HEK293 (cell line): Measurements from ENCODE around the gene OTUB1.

Experiments
- GLIS2 ChIP-seq: fragments of 450-650 bp; formaldehyde crosslinking; IDR thresholded peaks from 2 replicates; pipeline ENCODE4 v1.5.1; 2016; ENCODE audit warnings: missing biosample characterization, missing genetic modification characterization
- PBX3 ChIP-seq: sonication (generic); formaldehyde crosslinking; IDR thresholded peaks from 2 replicates; pipeline ENCODE4 v1.8.1; 2022; ENCODE audit warnings: mild to moderate bottlenecking, moderate library complexity, missing genetic modification reagents
- SCRT1 ChIP-seq: fragments of 450-650 bp; formaldehyde crosslinking; IDR thresholded peaks from 2 replicates; pipeline ENCODE4 v1.5.1; 2016; ENCODE audit warnings: missing biosample characterization, missing genetic modification characterization, borderline replicate concordance
- ZBTB21 ChIP-seq: fragments of 450-650 bp; formaldehyde crosslinking; IDR thresholded peaks from 2 replicates; pipeline ENCODE4 v1.5.1; 2017; ENCODE audit warnings: missing biosample characterization, missing genetic modification characterization
- ZFP69B ChIP-seq: fragments of 450-650 bp; formaldehyde crosslinking; IDR thresholded peaks from 2 replicates; pipeline ENCODE4 v1.5.1; 2016; ENCODE audit warnings: missing biosample characterization, missing genetic modification characterization
- ZNF140 ChIP-seq: fragments of 450-650 bp; formaldehyde crosslinking; IDR thresholded peaks from 2 replicates; pipeline ENCODE4 v1.5.1; 2016; ENCODE audit warnings: missing biosample characterization, missing genetic modification characterization
- ZNF184 ChIP-seq: fragments of 450-650 bp; IDR thresholded peaks from 2 replicates; pipeline ENCODE4 v1.5.1; 2018; ENCODE audit warnings: missing biosample characterization, mild to moderate bottlenecking, missing genetic modification characterization
- ZNF248 ChIP-seq: fragments of 450-650 bp; formaldehyde crosslinking; IDR thresholded peaks from 2 replicates; pipeline ENCODE4 v1.5.1; 2017; ENCODE audit warnings: missing biosample characterization, missing genetic modification characterization
- ZNF266 ChIP-seq: fragments of 450-650 bp; formaldehyde crosslinking; IDR thresholded peaks from 2 replicates; pipeline ENCODE4 v1.5.1; 2016; ENCODE audit warnings: missing biosample characterization, missing genetic modification characterization, low read depth
- ZNF311 ChIP-seq: fragments of 450-650 bp; formaldehyde crosslinking; IDR thresholded peaks from 2 replicates; pipeline ENCODE4 v1.5.1; 2017; ENCODE audit warnings: missing biosample characterization, missing genetic modification characterization, borderline replicate concordance
- ZNF335 ChIP-seq: fragments of 450-650 bp; formaldehyde crosslinking; conservative IDR thresholded peaks from 2 replicates; pipeline ENCODE4 v1.5.1; 2016; ENCODE audit warnings: missing biosample characterization, missing genetic modification characterization
- ZNF580 ChIP-seq: fragments of 450-650 bp; formaldehyde crosslinking; IDR thresholded peaks from 2 replicates; pipeline ENCODE4 v1.5.1; 2016; ENCODE audit warnings: missing biosample characterization, missing genetic modification characterization
- ZNF596 ChIP-seq: fragments of 450-650 bp; IDR thresholded peaks from 2 replicates; pipeline ENCODE4 v1.5.0; 2018; ENCODE audit warnings: missing biosample characterization, mild to moderate bottlenecking, missing genetic modification characterization, moderate library complexity
- ZNF645 ChIP-seq: fragments of 450-650 bp; formaldehyde crosslinking; IDR thresholded peaks from 2 replicates; pipeline ENCODE4; 2016; ENCODE audit warnings: missing biosample characterization, missing genetic modification characterization
- ZNF701 ChIP-seq: fragments of 450-650 bp; formaldehyde crosslinking; IDR thresholded peaks from 2 replicates; pipeline ENCODE4 v1.5.1; 2016; ENCODE audit warnings: missing biosample characterization, missing genetic modification characterization
- ZNF707 ChIP-seq: fragments of 450-650 bp; formaldehyde crosslinking; IDR thresholded peaks from 2 replicates; pipeline ENCODE4 v1.5.1; 2016; ENCODE audit warnings: missing biosample characterization, missing genetic modification characterization
- ZNF777 ChIP-seq: fragments of 450-650 bp; formaldehyde crosslinking; IDR thresholded peaks from 2 replicates; pipeline ENCODE4 v1.5.1; 2017; ENCODE audit warnings: missing biosample characterization, missing genetic modification characterization, borderline replicate concordance
- ZSCAN4 ChIP-seq: fragments of 450-650 bp; formaldehyde crosslinking; IDR thresholded peaks from 2 replicates; pipeline ENCODE4 v1.5.1; 2017; ENCODE audit warnings: missing biosample characterization, missing genetic modification characterization
- TF ChIP-seq, protein P1 (sequence below): fragments of 450-650 bp; formaldehyde crosslinking; IDR thresholded peaks from 2 replicates; pipeline ENCODE4 v1.5.1; 2016; ENCODE audit warnings: missing biosample characterization, missing genetic modification characterization
- TF ChIP-seq, protein P2 (sequence below): fragments of 450-650 bp; formaldehyde crosslinking; IDR thresholded peaks from 2 replicates; pipeline ENCODE4 v1.5.0; 2017; ENCODE audit warnings: missing biosample characterization, missing genetic modification characterization, borderline replicate concordance
- TF ChIP-seq, protein P3 (sequence below): fragments of 450-650 bp; formaldehyde crosslinking; IDR thresholded peaks from 2 replicates; pipeline ENCODE4 v1.5.1; 2016; ENCODE audit warnings: missing biosample characterization, missing genetic modification characterization, borderline replicate concordance
- TF ChIP-seq, protein P4 (sequence below): fragments of 450-650 bp; formaldehyde crosslinking; IDR thresholded peaks from 2 replicates; pipeline ENCODE4 v1.5.1; 2016; ENCODE audit warnings: missing biosample characterization, missing genetic modification characterization

The OTUB1 gene

GRCh38 chr11:63938479-63939396, 47.5 kb upstream of the OTUB1 start, which contains the start of gene NAA40 (continued):
- TF ChIP-seq ZNF777 (tag by site-specific recombination) = no peak
- TF ChIP-seq ZSCAN4 (tag by site-specific recombination) = no peak
- peak; percentile 89 for TF ChIP-seq GLIS2 (tag by site-specific recombination)
- no peak for TF ChIP-seq ZNF580
- TF ChIP-seq ZNF707 (tag by site-specific recombination) = no peak
- TF ChIP-seq ZNF335 = peak; percentile 90
- TF ChIP-seq ZNF645 (tag by site-specific recombination) = no peak
- no peak for TF ChIP-seq ZNF701 (tag by site-specific recombination)
- TF ChIP-seq, protein P1, sequence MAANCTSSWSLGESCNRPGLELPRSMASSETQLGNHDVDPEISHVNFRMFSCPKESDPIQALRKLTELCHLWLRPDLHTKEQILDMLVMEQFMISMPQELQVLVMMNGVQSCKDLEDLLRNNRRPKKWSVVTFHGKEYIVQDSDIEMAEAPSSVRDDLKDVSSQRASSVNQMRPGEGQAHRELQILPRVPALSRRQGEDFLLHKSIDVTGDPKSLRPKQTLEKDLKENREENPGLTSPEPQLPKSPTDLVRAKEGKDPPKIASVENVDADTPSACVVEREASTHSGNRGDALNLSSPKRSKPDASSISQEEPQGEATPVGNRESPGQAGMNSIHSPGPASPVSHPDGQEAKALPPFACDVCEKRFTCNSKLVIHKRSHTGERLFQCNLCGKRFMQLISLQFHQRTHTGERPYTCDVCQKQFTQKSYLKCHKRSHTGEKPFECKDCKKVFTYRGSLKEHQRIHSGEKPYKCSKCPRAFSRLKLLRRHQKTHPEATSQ (tag by site-specific recombination) = no peak
- TF ChIP-seq ZNF311 (tag by site-specific recombination) = no peak
- TF ChIP-seq ZNF184 (tag by site-specific recombination) = no peak
- TF ChIP-seq SCRT1 (tag by site-specific recombination) = no peak
- TF ChIP-seq ZBTB21 = no peak
- no peak for TF ChIP-seq ZNF140 (tag by site-specific recombination)
- no peak for TF ChIP-seq ZNF248 (tag by site-specific recombination)
- TF ChIP-seq, protein P2, sequence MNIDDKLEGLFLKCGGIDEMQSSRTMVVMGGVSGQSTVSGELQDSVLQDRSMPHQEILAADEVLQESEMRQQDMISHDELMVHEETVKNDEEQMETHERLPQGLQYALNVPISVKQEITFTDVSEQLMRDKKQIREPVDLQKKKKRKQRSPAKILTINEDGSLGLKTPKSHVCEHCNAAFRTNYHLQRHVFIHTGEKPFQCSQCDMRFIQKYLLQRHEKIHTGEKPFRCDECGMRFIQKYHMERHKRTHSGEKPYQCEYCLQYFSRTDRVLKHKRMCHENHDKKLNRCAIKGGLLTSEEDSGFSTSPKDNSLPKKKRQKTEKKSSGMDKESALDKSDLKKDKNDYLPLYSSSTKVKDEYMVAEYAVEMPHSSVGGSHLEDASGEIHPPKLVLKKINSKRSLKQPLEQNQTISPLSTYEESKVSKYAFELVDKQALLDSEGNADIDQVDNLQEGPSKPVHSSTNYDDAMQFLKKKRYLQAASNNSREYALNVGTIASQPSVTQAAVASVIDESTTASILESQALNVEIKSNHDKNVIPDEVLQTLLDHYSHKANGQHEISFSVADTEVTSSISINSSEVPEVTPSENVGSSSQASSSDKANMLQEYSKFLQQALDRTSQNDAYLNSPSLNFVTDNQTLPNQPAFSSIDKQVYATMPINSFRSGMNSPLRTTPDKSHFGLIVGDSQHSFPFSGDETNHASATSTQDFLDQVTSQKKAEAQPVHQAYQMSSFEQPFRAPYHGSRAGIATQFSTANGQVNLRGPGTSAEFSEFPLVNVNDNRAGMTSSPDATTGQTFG (tag by site-specific recombination) = no peak
- TF ChIP-seq, protein P3, sequence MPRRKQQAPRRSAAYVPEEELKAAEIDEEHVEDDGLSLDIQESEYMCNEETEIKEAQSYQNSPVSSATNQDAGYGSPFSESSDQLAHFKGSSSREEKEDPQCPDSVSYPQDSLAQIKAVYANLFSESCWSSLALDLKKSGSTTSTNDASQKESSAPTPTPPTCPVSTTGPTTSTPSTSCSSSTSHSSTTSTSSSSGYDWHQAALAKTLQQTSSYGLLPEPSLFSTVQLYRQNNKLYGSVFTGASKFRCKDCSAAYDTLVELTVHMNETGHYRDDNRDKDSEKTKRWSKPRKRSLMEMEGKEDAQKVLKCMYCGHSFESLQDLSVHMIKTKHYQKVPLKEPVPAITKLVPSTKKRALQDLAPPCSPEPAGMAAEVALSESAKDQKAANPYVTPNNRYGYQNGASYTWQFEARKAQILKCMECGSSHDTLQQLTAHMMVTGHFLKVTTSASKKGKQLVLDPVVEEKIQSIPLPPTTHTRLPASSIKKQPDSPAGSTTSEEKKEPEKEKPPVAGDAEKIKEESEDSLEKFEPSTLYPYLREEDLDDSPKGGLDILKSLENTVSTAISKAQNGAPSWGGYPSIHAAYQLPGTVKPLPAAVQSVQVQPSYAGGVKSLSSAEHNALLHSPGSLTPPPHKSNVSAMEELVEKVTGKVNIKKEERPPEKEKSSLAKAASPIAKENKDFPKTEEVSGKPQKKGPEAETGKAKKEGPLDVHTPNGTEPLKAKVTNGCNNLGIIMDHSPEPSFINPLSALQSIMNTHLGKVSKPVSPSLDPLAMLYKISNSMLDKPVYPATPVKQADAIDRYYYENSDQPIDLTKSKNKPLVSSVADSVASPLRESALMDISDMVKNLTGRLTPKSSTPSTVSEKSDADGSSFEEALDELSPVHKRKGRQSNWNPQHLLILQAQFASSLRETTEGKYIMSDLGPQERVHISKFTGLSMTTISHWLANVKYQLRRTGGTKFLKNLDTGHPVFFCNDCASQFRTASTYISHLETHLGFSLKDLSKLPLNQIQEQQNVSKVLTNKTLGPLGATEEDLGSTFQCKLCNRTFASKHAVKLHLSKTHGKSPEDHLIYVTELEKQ = no peak
- no peak for TF ChIP-seq ZFP69B
- TF ChIP-seq PBX3 (CRISPR knock-in tag) = peak; percentile 81
- no peak for TF ChIP-seq ZNF266 (tag by site-specific recombination)
- no peak for TF ChIP-seq ZNF596 (tag by site-specific recombination)
- TF ChIP-seq, protein P4, sequence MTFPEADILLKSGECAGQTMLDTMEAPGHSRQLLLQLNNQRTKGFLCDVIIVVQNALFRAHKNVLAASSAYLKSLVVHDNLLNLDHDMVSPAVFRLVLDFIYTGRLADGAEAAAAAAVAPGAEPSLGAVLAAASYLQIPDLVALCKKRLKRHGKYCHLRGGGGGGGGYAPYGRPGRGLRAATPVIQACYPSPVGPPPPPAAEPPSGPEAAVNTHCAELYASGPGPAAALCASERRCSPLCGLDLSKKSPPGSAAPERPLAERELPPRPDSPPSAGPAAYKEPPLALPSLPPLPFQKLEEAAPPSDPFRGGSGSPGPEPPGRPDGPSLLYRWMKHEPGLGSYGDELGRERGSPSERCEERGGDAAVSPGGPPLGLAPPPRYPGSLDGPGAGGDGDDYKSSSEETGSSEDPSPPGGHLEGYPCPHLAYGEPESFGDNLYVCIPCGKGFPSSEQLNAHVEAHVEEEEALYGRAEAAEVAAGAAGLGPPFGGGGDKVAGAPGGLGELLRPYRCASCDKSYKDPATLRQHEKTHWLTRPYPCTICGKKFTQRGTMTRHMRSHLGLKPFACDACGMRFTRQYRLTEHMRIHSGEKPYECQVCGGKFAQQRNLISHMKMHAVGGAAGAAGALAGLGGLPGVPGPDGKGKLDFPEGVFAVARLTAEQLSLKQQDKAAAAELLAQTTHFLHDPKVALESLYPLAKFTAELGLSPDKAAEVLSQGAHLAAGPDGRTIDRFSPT (tag by site-specific recombination) = peak; percentile 60; the same call in 1 of the 2 replicates
